Endothelial cell (in vitro differentiated cells): ENCODE measurements around the gene KCTD11. TPM values are rescaled to one million over a fixed set of nuclear protein-coding genes. Genes with fewer than 3 reads are reported as not detected.

Experiments used
- DNase-seq: peaks from one replicate; pipeline ENCODE4 v3.0.0; 2021; ENCODE audit warnings: low spot score
- H3K27ac Mint-ChIP-seq: one replicate; pipeline ENCODE4 v1.8.0; 2021; ENCODE audit warnings: mixed read lengths, inconsistent platforms; ENCODE audit not compliant: unreplicated experiment
- H3K27me3 Mint-ChIP-seq: one replicate; pipeline ENCODE4 v1.8.0; 2021; ENCODE audit warnings: mild to moderate bottlenecking, moderate library complexity, mixed read lengths, inconsistent platforms; ENCODE audit not compliant: unreplicated experiment
- H3K36me3 Mint-ChIP-seq: one replicate; pipeline ENCODE4 v1.8.0; 2021; ENCODE audit warnings: mild to moderate bottlenecking, low read depth, mixed read lengths, inconsistent platforms; ENCODE audit not compliant: unreplicated experiment
- H3K4me1 Mint-ChIP-seq: one replicate; pipeline ENCODE4 v1.8.0; 2021; ENCODE audit warnings: mild to moderate bottlenecking, mixed read lengths, inconsistent platforms; ENCODE audit not compliant: unreplicated experiment
- H3K4me3 Mint-ChIP-seq: one replicate; pipeline ENCODE4 v1.8.0; 2021; ENCODE audit warnings: mild to moderate bottlenecking, mixed read lengths, inconsistent platforms; ENCODE audit not compliant: unreplicated experiment
- H3K9me3 Mint-ChIP-seq: one replicate; pipeline ENCODE4 v1.8.0; 2021; ENCODE audit warnings: mixed read lengths, inconsistent platforms; ENCODE audit not compliant: unreplicated experiment
- total RNA-seq: library from RNA; stranded (reverse); fragmentation: NEBNext Ultra II Directional; extraction: Animal tissue kit (Norgen Biotek cat#: 25700); gene quantifications from one replicate; pipeline ENCODE4 v1.2.1, GENCODE V29; 2021; ENCODE audit not compliant: unreplicated experiment
- TF ChIP-seq, protein P1 (sequence below): fragments of 200-600 bp; sonication (generic); IDR thresholded peaks from one replicate; pipeline ENCODE4 v1.5.0; 2021; ENCODE audit warnings: antibody characterized with exemption; ENCODE audit not compliant: unreplicated experiment

Gene KCTD11
- total RNA-seq, 1 donor from 2014 or later = 4.8 TPM

DNA sequence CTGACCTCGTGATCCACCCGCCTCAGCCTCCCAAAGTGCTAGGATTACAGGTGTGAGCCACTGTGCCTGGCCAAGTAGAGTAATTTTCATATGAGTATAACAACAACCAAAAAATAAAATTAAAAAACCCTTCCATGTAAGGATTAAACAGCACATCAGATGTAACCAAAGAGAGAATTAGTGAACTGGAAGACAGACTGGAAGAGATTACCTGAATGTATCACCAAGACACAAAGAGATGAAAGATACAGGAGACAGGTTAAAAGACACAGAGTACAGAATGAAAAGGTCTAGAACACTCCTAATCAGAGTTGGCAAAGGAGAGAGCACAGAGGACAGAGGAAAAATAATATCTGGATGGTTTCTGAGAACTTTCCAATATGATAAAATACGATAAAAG, 27.2 kb downstream of the KCTD11 start:
- Mint-ChIP-seq H3K36me3 (peaks cover 7% of the 10 kb centered on the region), H3K27ac (no peak overlapping the region), H3K4me1 (peaks cover 10% of the 10 kb centered on the region), H3K4me3 (peak overlapping the region; percentile 39), H3K9me3 (no peaks in the 10 kb centered on the region), H3K27me3 (peaks cover 20% of the 10 kb centered on the region)
- TF ChIP-seq, protein P1, sequence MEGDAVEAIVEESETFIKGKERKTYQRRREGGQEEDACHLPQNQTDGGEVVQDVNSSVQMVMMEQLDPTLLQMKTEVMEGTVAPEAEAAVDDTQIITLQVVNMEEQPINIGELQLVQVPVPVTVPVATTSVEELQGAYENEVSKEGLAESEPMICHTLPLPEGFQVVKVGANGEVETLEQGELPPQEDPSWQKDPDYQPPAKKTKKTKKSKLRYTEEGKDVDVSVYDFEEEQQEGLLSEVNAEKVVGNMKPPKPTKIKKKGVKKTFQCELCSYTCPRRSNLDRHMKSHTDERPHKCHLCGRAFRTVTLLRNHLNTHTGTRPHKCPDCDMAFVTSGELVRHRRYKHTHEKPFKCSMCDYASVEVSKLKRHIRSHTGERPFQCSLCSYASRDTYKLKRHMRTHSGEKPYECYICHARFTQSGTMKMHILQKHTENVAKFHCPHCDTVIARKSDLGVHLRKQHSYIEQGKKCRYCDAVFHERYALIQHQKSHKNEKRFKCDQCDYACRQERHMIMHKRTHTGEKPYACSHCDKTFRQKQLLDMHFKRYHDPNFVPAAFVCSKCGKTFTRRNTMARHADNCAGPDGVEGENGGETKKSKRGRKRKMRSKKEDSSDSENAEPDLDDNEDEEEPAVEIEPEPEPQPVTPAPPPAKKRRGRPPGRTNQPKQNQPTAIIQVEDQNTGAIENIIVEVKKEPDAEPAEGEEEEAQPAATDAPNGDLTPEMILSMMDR = no peak
- no peak for DNase-seq

DNA sequence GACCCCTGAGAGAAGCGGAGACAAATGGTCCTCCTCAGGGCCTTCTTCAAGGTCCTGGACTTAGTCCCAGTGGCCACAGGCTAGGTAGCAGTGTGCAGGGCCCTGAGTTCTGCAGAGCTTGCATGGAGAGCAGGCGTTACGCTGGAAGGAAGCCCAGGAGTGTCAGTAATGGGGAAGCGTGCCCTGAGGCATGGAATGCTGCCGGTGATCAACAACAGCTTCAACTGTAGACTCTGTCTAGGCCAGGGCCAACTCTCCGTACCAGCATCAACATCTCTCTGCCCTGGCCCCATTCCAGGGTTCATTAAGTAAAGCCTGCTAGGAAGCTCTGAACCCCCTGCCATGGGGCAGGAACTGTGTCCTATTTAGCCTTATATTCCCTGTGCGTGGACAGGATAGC, 28.4 kb downstream of the KCTD11 start:
- H3K27ac Mint-ChIP-seq = peak overlapping the region; percentile 73
- peaks cover 7% of the 10 kb centered on the region for H3K36me3 Mint-ChIP-seq
- peaks cover 14% of the 10 kb centered on the region for H3K4me1 Mint-ChIP-seq
- TF ChIP-seq, protein P1 = no peak
- no peaks in the 10 kb centered on the region for H3K9me3 Mint-ChIP-seq
- DNase-seq = no peak
- peaks cover 23% of the 10 kb centered on the region for H3K27me3 Mint-ChIP-seq
- peak overlapping the region; percentile 86 for H3K4me3 Mint-ChIP-seq

DNA sequence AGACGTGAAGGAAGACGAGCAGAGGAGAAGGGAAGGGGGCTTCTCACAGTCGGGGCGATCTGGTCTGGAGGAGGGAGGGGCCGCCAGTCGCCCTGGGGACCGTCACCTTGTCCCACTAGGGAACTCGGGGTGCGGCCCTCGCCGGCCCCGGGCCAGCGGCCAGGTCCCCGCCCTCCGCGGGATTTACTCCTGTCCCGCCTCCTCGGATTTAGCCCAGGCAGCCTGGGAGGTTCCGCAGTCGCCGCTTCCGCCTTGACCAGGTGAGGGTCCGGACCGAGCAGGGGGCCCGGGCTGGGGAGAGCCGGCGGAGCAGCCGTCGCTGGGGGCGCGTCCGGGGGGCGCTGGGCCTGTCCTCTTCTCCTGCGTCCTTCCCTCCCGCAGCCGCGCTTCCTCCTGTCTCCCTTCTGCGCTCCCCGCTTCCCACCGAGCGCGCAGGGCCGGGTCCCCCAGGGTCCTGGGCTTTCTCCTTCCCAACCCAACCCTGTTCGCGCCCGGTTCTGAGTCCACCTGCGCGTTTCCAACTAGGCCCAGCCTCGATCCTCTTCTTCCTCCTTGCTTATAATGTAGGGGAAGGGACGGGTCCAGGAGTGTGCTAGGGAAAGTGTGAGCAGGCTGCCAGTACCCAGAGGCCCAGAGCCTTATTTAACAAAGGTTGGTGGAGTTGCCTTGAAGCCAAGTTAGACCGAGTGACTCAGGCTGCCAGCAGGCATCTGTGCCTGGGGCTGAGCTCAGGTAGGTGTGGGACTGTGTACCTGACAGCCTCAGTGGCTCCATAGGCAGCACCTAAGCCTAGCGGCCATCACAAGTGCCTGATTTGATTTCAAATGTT, 29.1 kb downstream of the KCTD11 start, which contains the start of gene TNK1:
TNK1 (plus strand) TSS at position 235 of the 829 bp plus-strand sequence. CDS start 1,838 bp downstream, outside the sequence.
- Mint-ChIP-seq H3K36me3 (peaks cover 10% of the 10 kb centered on the region), H3K9me3 (no peaks in the 10 kb centered on the region), H3K4me1 (peaks cover 14% of the 10 kb centered on the region), H3K4me3 (peak within 1 kb of the TSS; percentile 86), H3K27me3 (peaks cover 28% of the 10 kb centered on the region), H3K27ac (peak within 1 kb of the TSS; percentile 73)
- DNase-seq = no peak
- TF ChIP-seq, protein P1 = no peak

DNA sequence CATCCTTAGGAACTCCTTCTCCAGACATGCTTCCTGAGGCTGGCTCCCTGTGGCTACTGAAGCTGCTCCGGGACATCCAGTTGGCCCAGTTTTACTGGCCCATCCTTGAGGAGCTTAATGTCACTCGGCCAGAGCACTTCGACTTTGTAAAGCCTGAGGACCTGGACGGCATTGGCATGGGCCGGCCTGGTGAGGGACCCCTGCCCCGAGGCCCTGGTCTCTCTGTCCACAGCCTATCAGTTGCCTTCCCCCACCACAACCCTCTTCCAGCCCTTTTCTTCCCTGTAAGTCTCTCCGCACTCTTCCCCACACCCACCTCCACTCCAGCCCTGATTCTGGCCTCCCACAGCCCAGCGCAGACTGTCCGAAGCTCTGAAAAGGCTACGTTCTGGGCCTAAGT, 30.9 kb downstream of the KCTD11 start:
- Mint-ChIP-seq H3K27me3 (peaks cover 28% of the 10 kb centered on the region), H3K27ac (no peak overlapping the region), H3K9me3 (no peaks in the 10 kb centered on the region), H3K36me3 (peaks cover 10% of the 10 kb centered on the region), H3K4me1 (peaks cover 14% of the 10 kb centered on the region), H3K4me3 (no peak overlapping the region)
- TF ChIP-seq, protein P1 = no peak
- no peak for DNase-seq

DNA sequence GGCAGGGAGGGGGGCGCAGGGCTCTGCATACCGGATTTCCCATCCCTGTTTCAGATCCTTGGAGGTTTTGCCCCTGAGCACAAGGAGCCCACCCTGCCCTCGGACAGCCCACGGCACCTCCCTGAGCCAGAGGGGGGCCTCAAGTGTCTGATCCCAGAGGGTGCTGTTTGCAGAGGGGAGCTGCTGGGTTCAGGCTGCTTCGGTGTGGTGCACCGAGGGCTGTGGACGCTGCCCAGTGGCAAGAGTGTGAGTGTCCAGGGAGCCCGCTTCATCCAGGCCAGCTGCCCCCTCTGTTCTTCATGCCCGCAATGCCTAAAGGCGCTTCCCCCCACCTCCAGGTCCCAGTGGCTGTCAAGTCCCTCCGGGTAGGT, 31.4 kb downstream of the KCTD11 start:
- no peak for DNase-seq
- no peak overlapping the region for H3K4me3 Mint-ChIP-seq
- no peak overlapping the region for H3K27ac Mint-ChIP-seq
- no peaks in the 10 kb centered on the region for H3K9me3 Mint-ChIP-seq
- peaks cover 14% of the 10 kb centered on the region for H3K4me1 Mint-ChIP-seq
- peaks cover 28% of the 10 kb centered on the region for H3K27me3 Mint-ChIP-seq
- H3K36me3 Mint-ChIP-seq = peaks cover 10% of the 10 kb centered on the region
- TF ChIP-seq, protein P1 = no peak
